ENCODE results near the gene CETN1.

GRCh38 chr18:532632-533031 is 47.5 kb upstream of the CETN1 start:
- TF ChIP-seq CTCF (IDR thresholded peaks at IDR 0.05) (no peak), POLR2AphosphoS5 (IDR thresholded peaks at IDR 0.05) (no peak), POLR2A (IDR thresholded peaks at IDR 0.05) (no peak)

Data from gastroesophageal sphincter (tissue), 3 donors.